Measurements from ENCODE around the gene ADAMTS2. TPM values are rescaled to one million over a fixed set of nuclear protein-coding genes. Genes with fewer than 3 reads are reported as not detected.
A peak's percentile ranks its signal among the peaks of the same experiment; 100 is the strongest.

The ADAMTS2 gene
- total and polyA plus RNA-seq, 7 experiments from 2014 or later: not detected

GRCh38 chr5:179343719-179344430 lies 1.4 kb downstream of the ADAMTS2 start:
- H3K4me1 Mint-ChIP-seq: peaks cover 0 to 23% (median 14%) of the 10 kb centered on the region in 7 donors
- Histone ChIP-seq H3K27ac (ENCODE audit: low read depth, low read length) (no peak overlapping the region), H3K27me3 (ENCODE audit: control insufficient read depth in 2 of 2, insufficient read depth in 2 of 2, low read length in 2 of 2) (no peaks in the 10 kb centered on the region), H3K4me1 (ENCODE audit: control insufficient read depth in 2 of 2, insufficient read depth in 2 of 2, low read length in 2 of 2) (no peaks in the 10 kb centered on the region), H3K36me3 (ENCODE audit: control insufficient read depth in 2 of 3, insufficient read depth in 3 of 3, low read length in 3 of 3) (no peaks in the 10 kb centered on the region), H3K9me3 (ENCODE audit: control insufficient read depth in 2 of 3, low read length in 3 of 3) (no peaks in the 10 kb centered on the region), H3K4me3 (ENCODE audit: low read length) (no peak overlapping the region)
- intact Hi-C loops (cut with micrococcal nuclease): no loop called here
- ChIA-PET CTCF (no interaction called here), POLR2A (no interaction called here)
- ATAC-seq: no peak
- peaks cover 0 to 2% (median 0%) of the 10 kb centered on the region in 11 donors for H3K9me3 Mint-ChIP-seq
- peaks cover 0 to 3% (median 0%) of the 10 kb centered on the region in 5 donors for H3K36me3 Mint-ChIP-seq
- H3K27ac Mint-ChIP-seq: no peak overlapping the region
- H3K4me3 Mint-ChIP-seq: peak overlapping the region in 8 of 10 donors; percentile 42 to 74 (median 68)
- no peak for DNase-seq
- peaks cover 48 to 73% (median 58%) of the 10 kb centered on the region in 5 donors for H3K27me3 Mint-ChIP-seq

GRCh38 chr5:179343021-179343718 lies 2.1 kb downstream of the ADAMTS2 start:
- Histone ChIP-seq H3K27me3 (ENCODE audit: control insufficient read depth in 2 of 2, insufficient read depth in 2 of 2, low read length in 2 of 2) (no peaks in the 10 kb centered on the region), H3K27ac (ENCODE audit: low read depth, low read length) (no peak overlapping the region), H3K9me3 (ENCODE audit: control insufficient read depth in 2 of 3, low read length in 3 of 3) (no peaks in the 10 kb centered on the region), H3K4me1 (ENCODE audit: control insufficient read depth in 2 of 2, insufficient read depth in 2 of 2, low read length in 2 of 2) (no peaks in the 10 kb centered on the region), H3K4me3 (ENCODE audit: low read length) (no peak overlapping the region), H3K36me3 (ENCODE audit: control insufficient read depth in 2 of 3, insufficient read depth in 3 of 3, low read length in 3 of 3) (no peaks in the 10 kb centered on the region)
- Mint-ChIP-seq H3K27me3 (peaks cover 48 to 66% (median 60%) of the 10 kb centered on the region in 5 donors), H3K27ac (no peak overlapping the region), H3K9me3 (peaks cover 0 to 2% (median 0%) of the 10 kb centered on the region in 11 donors), H3K36me3 (peaks cover 0 to 3% (median 0%) of the 10 kb centered on the region in 5 donors), H3K4me1 (peaks cover 0 to 23% (median 14%) of the 10 kb centered on the region in 7 donors), H3K4me3 (peak overlapping the region in 9 of 10 donors; percentile 42 to 74 (median 68))
- DNase-seq (no peak), ATAC-seq (no peak)
- intact Hi-C loops (cut with micrococcal nuclease): no loop called here
- ChIA-PET CTCF (no interaction called here), POLR2A (no interaction called here)

- Mint-ChIP-seq H3K27ac (no peak overlapping the region), H3K4me3 (peak overlapping the region in 8 of 10 donors; percentile 42 to 72 (median 68)), H3K9me3 (peaks cover 0 to 2% (median 0%) of the 10 kb centered on the region in 11 donors), H3K4me1 (peaks cover 0 to 23% (median 14%) of the 10 kb centered on the region in 7 donors), H3K36me3 (no peaks in the 10 kb centered on the region), H3K27me3 (peaks cover 43 to 60% (median 54%) of the 10 kb centered on the region in 5 donors)
- Histone ChIP-seq H3K27me3 (ENCODE audit: control insufficient read depth in 2 of 2, insufficient read depth in 2 of 2, low read length in 2 of 2) (no peaks in the 10 kb centered on the region), H3K4me3 (ENCODE audit: low read length) (no peak overlapping the region), H3K36me3 (ENCODE audit: control insufficient read depth in 2 of 3, insufficient read depth in 3 of 3, low read length in 3 of 3) (no peaks in the 10 kb centered on the region), H3K9me3 (ENCODE audit: control insufficient read depth in 2 of 3, low read length in 3 of 3) (no peaks in the 10 kb centered on the region), H3K27ac (ENCODE audit: low read depth, low read length) (no peak overlapping the region), H3K4me1 (ENCODE audit: control insufficient read depth in 2 of 2, insufficient read depth in 2 of 2, low read length in 2 of 2) (no peaks in the 10 kb centered on the region)
- no peak for ATAC-seq
- ChIA-PET CTCF (no interaction called here), POLR2A (no interaction called here)
- intact Hi-C loops (cut with micrococcal nuclease): no loop called here
- no peak for DNase-seq
Measured at GRCh38 chr5:179342577-179342976, 2.7 kb downstream of the ADAMTS2 start.

- Histone ChIP-seq H3K36me3 (ENCODE audit: control insufficient read depth in 2 of 3, insufficient read depth in 3 of 3, low read length in 3 of 3) (no peaks in the 10 kb centered on the region), H3K4me3 (ENCODE audit: low read length) (no peak overlapping the region), H3K27ac (ENCODE audit: low read depth, low read length) (no peak overlapping the region), H3K9me3 (ENCODE audit: control insufficient read depth in 2 of 3, low read length in 3 of 3) (no peaks in the 10 kb centered on the region), H3K4me1 (ENCODE audit: control insufficient read depth in 2 of 2, insufficient read depth in 2 of 2, low read length in 2 of 2) (no peaks in the 10 kb centered on the region), H3K27me3 (ENCODE audit: control insufficient read depth in 2 of 2, insufficient read depth in 2 of 2, low read length in 2 of 2) (no peaks in the 10 kb centered on the region)
- intact Hi-C loops (cut with micrococcal nuclease): no loop called here
- H3K4me3 Mint-ChIP-seq: no peak overlapping the region
- CTCF ChIA-PET: no interaction called here
- peaks cover 0 to 17% (median 10%) of the 10 kb centered on the region in 7 donors for H3K4me1 Mint-ChIP-seq
- H3K36me3 Mint-ChIP-seq: no peaks in the 10 kb centered on the region
- POLR2A ChIA-PET: no interaction called here
- no peaks in the 10 kb centered on the region for H3K9me3 Mint-ChIP-seq
- ATAC-seq: no peak
- peaks cover 24 to 42% (median 36%) of the 10 kb centered on the region in 5 donors for H3K27me3 Mint-ChIP-seq
- no peak for DNase-seq
- H3K27ac Mint-ChIP-seq: no peak overlapping the region
Measured at GRCh38 chr5:179340465-179340864, 4.8 kb downstream of the ADAMTS2 start.

- no peaks in the 10 kb centered on the region for H3K4me1 ChIP-seq (ENCODE audit: control insufficient read depth in 2 of 2, insufficient read depth in 2 of 2, low read length in 2 of 2)
- H3K4me3 ChIP-seq (ENCODE audit: low read length): no peak overlapping the region
- no peaks in the 10 kb centered on the region for H3K36me3 ChIP-seq (ENCODE audit: control insufficient read depth in 2 of 3, insufficient read depth in 3 of 3, low read length in 3 of 3)
- no peak overlapping the region for H3K4me3 Mint-ChIP-seq
- H3K27me3 ChIP-seq (ENCODE audit: control insufficient read depth in 2 of 2, insufficient read depth in 2 of 2, low read length in 2 of 2): no peaks in the 10 kb centered on the region
- H3K27ac ChIP-seq (ENCODE audit: low read depth, low read length): no peak overlapping the region
- ATAC-seq: no peak
- H3K9me3 ChIP-seq (ENCODE audit: control insufficient read depth in 2 of 3, low read length in 3 of 3): no peaks in the 10 kb centered on the region
- DNase-seq: no peak
- peaks cover 0 to 17% (median 10%) of the 10 kb centered on the region in 7 donors for H3K4me1 Mint-ChIP-seq
- peaks cover 24 to 42% (median 36%) of the 10 kb centered on the region in 5 donors for H3K27me3 Mint-ChIP-seq
- ChIA-PET CTCF (no interaction called here), POLR2A (no interaction called here)
- H3K27ac Mint-ChIP-seq: no peak overlapping the region
- no peaks in the 10 kb centered on the region for H3K9me3 Mint-ChIP-seq
- H3K36me3 Mint-ChIP-seq: no peaks in the 10 kb centered on the region
- intact Hi-C loops (cut with micrococcal nuclease): no loop called here
Measured at GRCh38 chr5:179339996-179340395, 5.3 kb downstream of the ADAMTS2 start.

- Histone ChIP-seq H3K4me3 (ENCODE audit: low read length) (no peak overlapping the region), H3K9me3 (ENCODE audit: control insufficient read depth in 2 of 3, low read length in 3 of 3) (no peaks in the 10 kb centered on the region), H3K27ac (ENCODE audit: low read depth, low read length) (no peak overlapping the region), H3K4me1 (ENCODE audit: control insufficient read depth in 2 of 2, insufficient read depth in 2 of 2, low read length in 2 of 2) (no peaks in the 10 kb centered on the region), H3K27me3 (ENCODE audit: control insufficient read depth in 2 of 2, insufficient read depth in 2 of 2, low read length in 2 of 2) (no peaks in the 10 kb centered on the region), H3K36me3 (ENCODE audit: control insufficient read depth in 2 of 3, insufficient read depth in 3 of 3, low read length in 3 of 3) (no peaks in the 10 kb centered on the region)
- ChIA-PET POLR2A (no interaction called here), CTCF (no interaction called here)
- Mint-ChIP-seq H3K9me3 (no peaks in the 10 kb centered on the region), H3K27me3 (peaks cover 24 to 42% (median 36%) of the 10 kb centered on the region in 5 donors), H3K36me3 (no peaks in the 10 kb centered on the region), H3K4me3 (no peak overlapping the region), H3K27ac (no peak overlapping the region), H3K4me1 (peaks cover 0 to 17% (median 10%) of the 10 kb centered on the region in 7 donors)
- intact Hi-C loops (cut with micrococcal nuclease): no loop called here
- DNase-seq (no peak), ATAC-seq (no peak)
Measured at GRCh38 chr5:179339081-179339480, 6.2 kb downstream of the ADAMTS2 start.

All from naive thymus-derived CD4-positive, alpha-beta T cell (primary cell).